Ascending aorta (tissue), 2 donors: ENCODE results near the gene ZW10. TPM values are rescaled to one million over a fixed set of nuclear protein-coding genes. Genes with fewer than 3 reads are reported as not detected.
"Not testable (repeated sequence)": the region's sequence is repeated elsewhere in the genome, so short reads cannot be mapped to it uniquely, and the experiment has no call there.

Experiments used
- DNase-seq, 2 donors: peaks; one replicate each; pipeline ENCODE4 v3.0.0-alpha.2; 2019; ENCODE audit warnings: low spot score in 2 of 2
- H3K27ac ChIP-seq, 2 donors: fragments of 200-600 bp; sonication (generic); one replicate each; pipeline ENCODE4 v1.5.1; 2016 to 2017; ENCODE audit warnings: mild to moderate bottlenecking in 1 of 2
- H3K27me3 ChIP-seq: fragments of 200-600 bp; sonication (generic); one replicate; pipeline ENCODE4 v1.5.1; 2017
- H3K36me3 ChIP-seq, 2 donors: fragments of 200-600 bp; sonication (generic); one replicate each; pipeline ENCODE4 v1.5.1; 2016
- H3K4me1 ChIP-seq, 2 donors: fragments of 200-600 bp; sonication (generic); one replicate each; pipeline ENCODE4 v1.5.1; 2016 to 2017; ENCODE audit warnings: mild to moderate bottlenecking in 1 of 2
- H3K4me3 ChIP-seq, 2 donors: fragments of 200-600 bp; sonication (generic); one replicate each; pipeline ENCODE4 v1.5.1; 2016 to 2017; ENCODE audit warnings: mild to moderate bottlenecking in 1 of 2
- H3K9me3 ChIP-seq, 2 donors: fragments of 200-600 bp; sonication (generic); one replicate each; pipeline ENCODE4 v1.5.1; 2016
- CTCF ChIP-seq, 3 experiments: fragments of 200-600 bp in 2 of 3; fragments of 450-650 bp in 1 of 3; sonication (generic) in 2 of 3; IDR thresholded peaks; one replicate each; pipeline ENCODE4 v1.5.1; 2016 to 2019; ENCODE audit warnings: antibody characterized with exemption in 3 of 3, mild to moderate bottlenecking in 1 of 3, moderate library complexity in 1 of 3
- intact Hi-C: fragments of 100-400 bp; cut with DNase I; formaldehyde crosslinking; loops from one replicate; pipeline ENCODE4 v1.15.1; 2023
- total RNA-seq: library from RNA; depleted of rRNA; stranded (reverse); fragments of >200 nt; gene quantifications from one replicate; pipeline ENCODE4 v1.1.0, GENCODE V29; 2016

Gene ZW10
- total RNA-seq, 1 donor from 2014 or later = 12.3 TPM

- intact Hi-C loops = loop anchor here (10.0 kb wide), 1 partner anchor 277 kb away; no protein-coding TSS in a partner anchor
- Histone ChIP-seq H3K4me1 (no peaks in the 10 kb centered on the region), H3K27me3 (no peaks in the 10 kb centered on the region), H3K36me3 (no peaks in the 10 kb centered on the region), H3K27ac (no peak overlapping the region), H3K9me3 (no peaks in the 10 kb centered on the region), H3K4me3 (no peak overlapping the region)
- DNase-seq = no peak
- TF ChIP-seq CTCF (IDR thresholded peaks at IDR 0.05) = no peak
These were observed 51.3 kb downstream of the ZW10 start for GRCh38 chr11:113722221-113722620.

GRCh38 chr11:113721462-113722066 is 51.9 kb downstream of the ZW10 start:
- Histone ChIP-seq H3K9me3 (no peaks in the 10 kb centered on the region), H3K27me3 (no peaks in the 10 kb centered on the region), H3K4me1 (no peaks in the 10 kb centered on the region), H3K27ac (no peak overlapping the region), H3K36me3 (no peaks in the 10 kb centered on the region), H3K4me3 (no peak overlapping the region)
- TF ChIP-seq CTCF (IDR thresholded peaks at IDR 0.05) = no peak
- no peak for DNase-seq
- intact Hi-C loops = loop anchor here (10.0 kb wide), 1 partner anchor 277 kb away; no protein-coding TSS in a partner anchor

GRCh38 chr11:113720478-113720877 is 53.0 kb downstream of the ZW10 start:
- not testable (repeated sequence) for DNase-seq
- intact Hi-C loops = loop anchor here (10.0 kb wide), 1 partner anchor 276 kb away; no protein-coding TSS in a partner anchor

GRCh38 chr11:113715882-113716625 is 57.4 kb downstream of the ZW10 start:
- Histone ChIP-seq H3K4me3 (no peak overlapping the region), H3K36me3 (peaks cover 0 to 8% of the 10 kb centered on the region in 2 donors), H3K27me3 (no peaks in the 10 kb centered on the region), H3K27ac (no peak overlapping the region), H3K9me3 (no peaks in the 10 kb centered on the region), H3K4me1 (no peaks in the 10 kb centered on the region)
- intact Hi-C loops = no loop called here
- no peak for DNase-seq
- TF ChIP-seq CTCF (IDR thresholded peaks at IDR 0.05) = no peak

More at GRCh38 chr11:113720478-113720877, 53.0 kb downstream of the ZW10 start:
- not testable (repeated sequence) for H3K36me3 ChIP-seq, H3K27ac ChIP-seq, H3K9me3 ChIP-seq, H3K4me1 ChIP-seq, H3K4me3 ChIP-seq, H3K27me3 ChIP-seq

GRCh38 chr11:113715273-113715672 is 58.2 kb downstream of the ZW10 start:
- peaks cover 0 to 8% of the 10 kb centered on the region in 2 donors for H3K36me3 ChIP-seq
- intact Hi-C loops = no loop called here
- no peaks in the 10 kb centered on the region for H3K4me1 ChIP-seq
- no peaks in the 10 kb centered on the region for H3K27me3 ChIP-seq
- no peak overlapping the region for H3K4me3 ChIP-seq
- no peaks in the 10 kb centered on the region for H3K9me3 ChIP-seq
- no peak overlapping the region for H3K27ac ChIP-seq
- DNase-seq = no peak
- no peak for TF ChIP-seq CTCF (IDR thresholded peaks at IDR 0.05)

- no peak overlapping the region for H3K27ac ChIP-seq
- no peak for TF ChIP-seq CTCF (IDR thresholded peaks at IDR 0.05)
- no peaks in the 10 kb centered on the region for H3K27me3 ChIP-seq
- intact Hi-C loops = no loop called here
- no peaks in the 10 kb centered on the region for H3K4me1 ChIP-seq
- DNase-seq = no peak
- peaks cover 0 to 14% of the 10 kb centered on the region in 2 donors for H3K9me3 ChIP-seq
- peaks cover 0 to 8% of the 10 kb centered on the region in 2 donors for H3K36me3 ChIP-seq
- H3K4me3 ChIP-seq = no peak overlapping the region
These were observed 62.5 kb downstream of the ZW10 start for GRCh38 chr11:113710989-113711388.
